CD8-positive, alpha-beta memory T cell (primary cell): ENCODE data around the gene AP4E1. TPM values are rescaled to one million over a fixed set of nuclear protein-coding genes. Genes with fewer than 3 reads are reported as not detected.
"Not testable (repeated sequence)": the region's sequence is repeated elsewhere in the genome, so short reads cannot be mapped to it uniquely, and the experiment has no call there.

Source experiments
- CTCF ChIA-PET: fragments of 350-600 bp; sonication (Branson Sonifier 250); formaldehyde crosslinking; loops from one replicate; lab custom pipeline; 2021; ENCODE audit warnings: antibody characterized with exemption; lab: Charles Lee
- POLR2A ChIA-PET: fragments of 350-600 bp; sonication (Branson Sonifier 250); formaldehyde crosslinking; loops from one replicate; lab custom pipeline; 2021; ENCODE audit warnings: antibody characterized with exemption; lab: Charles Lee
- DNase-seq, 5 donors: peaks; one replicate each; pipeline versions ENCODE4 v3.0.0 to v3.0.0-alpha.2; 2020 to 2022; ENCODE audit warnings: mixed read lengths in 1 of 5
- H3K27ac ChIP-seq: one replicate; pipeline ENCODE4 v1.7.0; 2013; ENCODE audit warnings: low read depth, mild to moderate bottlenecking, low read length, moderate library complexity
- H3K27me3 ChIP-seq: 2 replicates; pipeline ENCODE4 v1.7.0; 2013; ENCODE audit warnings: low read length, mild to moderate bottlenecking; ENCODE audit not compliant: insufficient read depth, poor library complexity, severe bottlenecking
- H3K36me3 ChIP-seq: 2 replicates; pipeline ENCODE4 v1.7.0; 2013; ENCODE audit warnings: mild to moderate bottlenecking, low read length, moderate library complexity; ENCODE audit not compliant: insufficient read depth
- H3K4me1 ChIP-seq: 2 replicates; pipeline ENCODE4 v1.7.0; 2013; ENCODE audit warnings: mild to moderate bottlenecking, low read length, moderate library complexity; ENCODE audit not compliant: insufficient read depth
- H3K4me3 ChIP-seq: 2 replicates; pipeline ENCODE4 v1.7.0; 2013; ENCODE audit warnings: mild to moderate bottlenecking, low read length
- H3K9me3 ChIP-seq: 2 replicates; pipeline ENCODE4 v1.7.0; 2013; ENCODE audit warnings: mild to moderate bottlenecking, low read length
- H3K27ac Mint-ChIP-seq, 8 donors: one replicate each; pipeline ENCODE4 v1.8.0; 2020 to 2021; ENCODE audit warnings: mixed read lengths in 8 of 8, mild to moderate bottlenecking in 6 of 8, inconsistent platforms in 3 of 8, moderate library complexity in 3 of 8
- H3K27me3 Mint-ChIP-seq, 2 donors: one replicate each; pipeline ENCODE4 v1.8.0; 2020 to 2021; ENCODE audit warnings: mixed read lengths in 2 of 2, mild to moderate bottlenecking in 1 of 2, moderate library complexity in 1 of 2
- H3K36me3 Mint-ChIP-seq, 3 donors: one replicate each; pipeline ENCODE4 v1.8.0; 2020 to 2021; ENCODE audit warnings: mixed read lengths in 3 of 3, inconsistent platforms in 1 of 3, mild to moderate bottlenecking in 1 of 3
- H3K4me1 Mint-ChIP-seq, 3 donors: one replicate each; pipeline ENCODE4 v1.8.0; 2020 to 2021; ENCODE audit warnings: mixed read lengths in 3 of 3, inconsistent platforms in 1 of 3, mild to moderate bottlenecking in 1 of 3
- H3K4me3 Mint-ChIP-seq, 7 donors: one replicate each; pipeline ENCODE4 v1.8.0; 2020 to 2021; ENCODE audit warnings: mixed read lengths in 7 of 7, mild to moderate bottlenecking in 6 of 7, moderate library complexity in 4 of 7, inconsistent platforms in 2 of 7
- H3K9me3 Mint-ChIP-seq, 5 donors: one replicate each; pipeline ENCODE4 v1.8.0; 2020 to 2022; ENCODE audit warnings: mixed read lengths in 5 of 5, mild to moderate bottlenecking in 3 of 5, moderate library complexity in 2 of 5, inconsistent platforms in 1 of 5
- polyA plus RNA-seq: library from polyadenylated mRNA; unstranded; fragments of 300-500 nt; fragmentation: Illumina TruSeq; gene quantifications from one replicate; pipeline ENCODE4 v1.2.3, GENCODE V29; 2021
- total RNA-seq, 2 experiments: library from RNA; stranded (reverse); gene quantifications; one replicate each; pipeline ENCODE4 v1.2.3, GENCODE V29; 2021

The AP4E1 gene
- total and polyA plus RNA-seq, 3 experiments from 2014 or later, result 5.8 to 18.8 (median 16.5) TPM

GRCh38 chr15:50873935-50874361 is 34.5 kb upstream of the AP4E1 start:
- Mint-ChIP-seq H3K27ac (no peak overlapping the region), H3K27me3 (peaks cover 0 to 15% of the 10 kb centered on the region in 2 donors), H3K36me3 (no peaks in the 10 kb centered on the region), H3K4me1 (peaks cover 15 to 26% (median 22%) of the 10 kb centered on the region in 3 donors), H3K9me3 (no peaks in the 10 kb centered on the region), H3K4me3 (peak overlapping the region in 1 of 7 donors; percentile 25)
- Histone ChIP-seq H3K9me3 (no peaks in the 10 kb centered on the region), H3K4me3 (no peak overlapping the region), H3K27me3 (no peaks in the 10 kb centered on the region), H3K27ac (no peak overlapping the region), H3K4me1 (peaks cover 8% of the 10 kb centered on the region), H3K36me3 (no peaks in the 10 kb centered on the region)
- ChIA-PET CTCF (interaction anchor here (2.0 kb wide), 1 partner anchor 35 kb away, joined by 4 read pairs; no protein-coding TSS in a partner anchor), POLR2A (no interaction called here)
- no peak for DNase-seq

GRCh38 chr15:50875238-50875637 is 33.2 kb upstream of the AP4E1 start:
- H3K4me1 ChIP-seq, POLR2A ChIA-PET, H3K27me3 ChIP-seq, H3K4me3 ChIP-seq, DNase-seq, H3K27ac Mint-ChIP-seq, H3K9me3 ChIP-seq, H3K36me3 Mint-ChIP-seq, H3K9me3 Mint-ChIP-seq, H3K36me3 ChIP-seq, H3K27ac ChIP-seq: not testable (repeated sequence)
- H3K4me1 Mint-ChIP-seq, result peaks cover 21 to 37% (median 30%) of the 10 kb centered on the region in 3 donors
- peaks cover 0 to 15% of the 10 kb centered on the region in 2 donors for H3K27me3 Mint-ChIP-seq
- CTCF ChIA-PET, result interaction anchor here (1.5 to 2.1 kb wide), 3 partner anchors 10 to 32 kb away, joined by 3 to 11 read pairs (median 4); no protein-coding TSS in a partner anchor
- H3K4me3 Mint-ChIP-seq, result peak overlapping the region in 1 of 7 donors; percentile 30

GRCh38 chr15:50876260-50876988 is 32.1 kb upstream of the AP4E1 start:
- peak overlapping the region; percentile 15 to 88 (median 83) for H3K4me3 Mint-ChIP-seq
- H3K4me1 Mint-ChIP-seq, result peaks cover 31 to 49% (median 41%) of the 10 kb centered on the region in 3 donors
- no peaks in the 10 kb centered on the region for H3K9me3 Mint-ChIP-seq
- H3K36me3 ChIP-seq, result no peaks in the 10 kb centered on the region
- no peak overlapping the region for H3K27ac ChIP-seq
- peaks cover 10% of the 10 kb centered on the region for H3K4me1 ChIP-seq
- H3K27me3 Mint-ChIP-seq, result peaks cover 0 to 15% of the 10 kb centered on the region in 2 donors
- peak overlapping the region; percentile 23 for H3K4me3 ChIP-seq
- no peaks in the 10 kb centered on the region for H3K9me3 ChIP-seq
- H3K27ac Mint-ChIP-seq, result peak overlapping the region in 5 of 8 donors; percentile 11 to 80 (median 70)
- no peaks in the 10 kb centered on the region for H3K36me3 Mint-ChIP-seq
- no peak for DNase-seq
- no peaks in the 10 kb centered on the region for H3K27me3 ChIP-seq
- ChIA-PET CTCF (interaction anchor here (0.9 to 2.6 kb wide), 13 partner anchors 9 to 223 kb away, joined by 3 to 11 read pairs (median 4); partner anchors contain the start of gene AP4E1), POLR2A (interaction anchor here (0.7 to 1.4 kb wide), 3 partner anchors 19 to 197 kb away, joined by 3 to 7 read pairs (median 7); no protein-coding TSS in a partner anchor)

DNA sequence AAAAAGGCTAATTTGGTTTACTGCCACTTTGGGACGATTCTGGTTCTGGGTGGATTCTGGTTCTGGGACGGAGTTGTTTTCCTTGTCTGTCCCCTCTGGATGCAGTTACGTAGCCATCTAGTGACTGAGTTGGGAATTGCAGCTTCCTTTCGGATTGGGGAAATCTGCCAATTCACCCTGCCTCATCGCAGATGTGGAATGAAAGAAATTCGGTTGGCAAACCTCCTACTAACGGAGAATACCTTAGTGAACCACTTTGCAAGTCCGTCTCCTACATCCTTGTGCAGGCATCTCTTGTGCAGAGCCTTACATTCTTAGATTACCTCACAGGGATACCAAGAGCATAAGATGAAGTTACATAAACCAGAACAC is 31.5 kb upstream of the AP4E1 start:
- H3K27ac Mint-ChIP-seq, result peak overlapping the region in 6 of 8 donors; percentile 11 to 82 (median 74)
- no peaks in the 10 kb centered on the region for H3K9me3 Mint-ChIP-seq
- Histone ChIP-seq H3K27me3 (no peaks in the 10 kb centered on the region), H3K36me3 (no peaks in the 10 kb centered on the region), H3K27ac (no peak overlapping the region), H3K4me1 (peaks cover 10% of the 10 kb centered on the region), H3K4me3 (peak overlapping the region; percentile 23), H3K9me3 (no peaks in the 10 kb centered on the region)
- H3K4me1 Mint-ChIP-seq, result peaks cover 32 to 54% (median 41%) of the 10 kb centered on the region in 3 donors
- H3K36me3 Mint-ChIP-seq, result no peaks in the 10 kb centered on the region
- ChIA-PET CTCF (interaction anchor here (0.9 to 2.6 kb wide), 11 partner anchors 10 to 224 kb away, joined by 3 to 11 read pairs (median 4); partner anchors contain the start of gene AP4E1), POLR2A (interaction anchor here (0.5 to 1.4 kb wide), 4 partner anchors 18 to 200 kb away, joined by 3 to 7 read pairs (median 6); no protein-coding TSS in a partner anchor)
- peaks cover 0 to 12% of the 10 kb centered on the region in 2 donors for H3K27me3 Mint-ChIP-seq
- DNase-seq, result peak; percentile 55 to 68 (median 63)
- H3K4me3 Mint-ChIP-seq, result peak overlapping the region; percentile 15 to 88 (median 83)

- DNase-seq, result peak in 1 of 5 donors; percentile 3
- no peaks in the 10 kb centered on the region for H3K36me3 ChIP-seq
- H3K4me3 ChIP-seq, result no peak overlapping the region
- ChIA-PET CTCF (interaction anchor here (0.7 to 1.4 kb wide), 5 partner anchors 10 to 203 kb away, joined by 3 read pairs; a partner anchor contains a TSS), POLR2A (interaction anchor here (1.1 kb wide), 1 partner anchor 28 kb away, joined by 5 read pairs; no protein-coding TSS in a partner anchor)
- H3K27ac ChIP-seq, result no peak overlapping the region
- Mint-ChIP-seq H3K36me3 (no peaks in the 10 kb centered on the region), H3K4me1 (peaks cover 38 to 66% (median 49%) of the 10 kb centered on the region in 3 donors), H3K9me3 (no peaks in the 10 kb centered on the region), H3K27ac (peak overlapping the region in 6 of 8 donors; percentile 67 to 93 (median 81)), H3K27me3 (no peaks in the 10 kb centered on the region), H3K4me3 (peak overlapping the region in 5 of 7 donors; percentile 2 to 73 (median 37))
- H3K9me3 ChIP-seq, result no peaks in the 10 kb centered on the region
- peaks cover 10% of the 10 kb centered on the region for H3K4me1 ChIP-seq
- H3K27me3 ChIP-seq, result no peaks in the 10 kb centered on the region
These were observed 29.4 kb upstream of the AP4E1 start for GRCh38 chr15:50879016-50879617.

GRCh38 chr15:50880206-50880605 is 28.3 kb upstream of the AP4E1 start:
- no peaks in the 10 kb centered on the region for H3K36me3 Mint-ChIP-seq
- ChIA-PET POLR2A (interaction anchor here (1.0 kb wide), 2 partner anchors 28 to 194 kb away, joined by 3 to 4 read pairs; partner anchors contain the start of gene TRPM7), CTCF (interaction anchor here (1.4 kb wide), 1 partner anchor 194 kb away, joined by 3 read pairs; a partner anchor contains a TSS)
- H3K4me1 ChIP-seq, result peaks cover 12% of the 10 kb centered on the region
- no peak overlapping the region for H3K27ac ChIP-seq
- H3K27me3 Mint-ChIP-seq, result no peaks in the 10 kb centered on the region
- peaks cover 47 to 74% (median 59%) of the 10 kb centered on the region in 3 donors for H3K4me1 Mint-ChIP-seq
- no peak overlapping the region for H3K4me3 ChIP-seq
- no peaks in the 10 kb centered on the region for H3K9me3 Mint-ChIP-seq
- DNase-seq, result no peak
- H3K27ac Mint-ChIP-seq, result peak overlapping the region in 6 of 8 donors; percentile 74 to 89 (median 77)
- no peaks in the 10 kb centered on the region for H3K9me3 ChIP-seq
- no peaks in the 10 kb centered on the region for H3K36me3 ChIP-seq
- H3K4me3 Mint-ChIP-seq, result peak overlapping the region in 2 of 7 donors; percentile 41 to 53
- H3K27me3 ChIP-seq, result no peaks in the 10 kb centered on the region

DNA sequence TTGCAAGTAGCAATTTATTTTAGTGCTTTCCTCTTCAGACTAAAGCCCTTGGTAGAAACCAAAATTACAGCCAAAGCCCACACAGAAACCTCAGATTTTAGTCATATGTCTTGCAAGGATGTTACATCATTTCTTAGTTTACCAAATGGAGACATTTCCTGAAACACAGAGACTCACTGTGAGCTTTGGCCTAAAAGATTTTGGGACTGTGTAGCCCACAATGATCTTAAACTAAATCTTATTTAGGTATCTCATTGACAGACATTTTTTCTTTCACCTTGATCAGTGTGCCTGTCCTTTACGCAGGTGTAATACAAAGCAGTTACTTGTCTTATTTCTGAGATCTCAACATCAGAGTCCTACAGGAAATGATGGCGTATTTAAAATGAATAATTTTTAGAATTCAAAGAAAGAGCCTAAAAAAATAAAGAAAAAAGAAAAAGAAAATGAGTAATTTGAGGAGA is 27.8 kb upstream of the AP4E1 start:
- CTCF ChIA-PET, result interaction anchor here (1.4 kb wide), 1 partner anchor 195 kb away, joined by 3 read pairs; a partner anchor contains a TSS
- Mint-ChIP-seq H3K4me1 (peaks cover 49 to 78% (median 64%) of the 10 kb centered on the region in 3 donors), H3K36me3 (no peaks in the 10 kb centered on the region), H3K9me3 (no peaks in the 10 kb centered on the region), H3K27me3 (no peaks in the 10 kb centered on the region), H3K4me3 (peak overlapping the region in 3 of 7 donors; percentile 35 to 53 (median 41)), H3K27ac (peak overlapping the region in 6 of 8 donors; percentile 74 to 89 (median 77))
- POLR2A ChIA-PET, result interaction anchor here (1.0 kb wide), 2 partner anchors 27 to 194 kb away, joined by 3 to 4 read pairs; partner anchors contain the start of gene TRPM7
- Histone ChIP-seq H3K4me3 (no peak overlapping the region), H3K36me3 (no peaks in the 10 kb centered on the region), H3K27me3 (no peaks in the 10 kb centered on the region), H3K27ac (no peak overlapping the region), H3K9me3 (no peaks in the 10 kb centered on the region), H3K4me1 (peaks cover 17% of the 10 kb centered on the region)
- peak in 1 of 5 donors; percentile 21 for DNase-seq
